HG02870 (cell line): ENCODE data around the gene NFIA.

Experiments
- ATAC-seq: cut with Tn5 transposase; IDR thresholded peaks from one replicate; pipeline ENCODE4 v1.9.1; 2021; ENCODE audit warnings: mild to moderate bottlenecking, moderate library complexity; ENCODE audit not compliant: unreplicated experiment

The NFIA gene

GRCh38 chr1:61174060-61174795, 91.9 kb downstream of the NFIA start:
- no peak for ATAC-seq

GRCh38 chr1:61175976-61176375, 93.6 kb downstream of the NFIA start:
- no peak for ATAC-seq

- ATAC-seq = no peak
Measured at GRCh38 chr1:61181067-61182038, 99.0 kb downstream of the NFIA start.

GRCh38 chr1:61182049-61182448, 99.7 kb downstream of the NFIA start:
- no peak for ATAC-seq

- ATAC-seq = no peak
Measured at GRCh38 chr1:61182480-61182879, 100.1 kb downstream of the NFIA start.

GRCh38 chr1:61183471-61184039, 101.2 kb downstream of the NFIA start:
- ATAC-seq = no peak

GRCh38 chr1:61184040-61184713, 101.8 kb downstream of the NFIA start:
- ATAC-seq = no peak

- no peak for ATAC-seq
Measured at GRCh38 chr1:61184714-61185106, 102.3 kb downstream of the NFIA start.

- ATAC-seq = no peak
Measured at GRCh38 chr1:61186753-61187152, 104.4 kb downstream of the NFIA start.

- ATAC-seq = no peak
Measured at GRCh38 chr1:61187352-61188086, 105.2 kb downstream of the NFIA start.

- no peak for ATAC-seq
Measured at GRCh38 chr1:61190153-61190552, 107.8 kb downstream of the NFIA start.

- no peak for ATAC-seq
Measured at GRCh38 chr1:61190618-61191432, 108.5 kb downstream of the NFIA start.

- no peak for ATAC-seq
Measured at GRCh38 chr1:61191433-61191720, 109.0 kb downstream of the NFIA start.

- no peak for ATAC-seq
Measured at GRCh38 chr1:61192663-61193330, 110.4 kb downstream of the NFIA start.

- ATAC-seq = no peak
Measured at GRCh38 chr1:61193808-61194207, 111.4 kb downstream of the NFIA start.

GRCh38 chr1:61198554-61198953, 116.2 kb downstream of the NFIA start:
- ATAC-seq = no peak

GRCh38 chr1:61201035-61201434, 118.7 kb downstream of the NFIA start:
- no peak for ATAC-seq

- ATAC-seq = no peak
Measured at GRCh38 chr1:61202854-61203598, 120.7 kb downstream of the NFIA start.

GRCh38 chr1:61204528-61204927, 122.2 kb downstream of the NFIA start:
- ATAC-seq = no peak
